WI38 (cell line): ENCODE results near the gene SIDT1.

Source experiments
- H3K4me3 ChIP-seq: 2 replicates; pipeline ENCODE4 v1.5.1; 2011; ENCODE audit warnings: low read depth, mild to moderate bottlenecking, control low read depth, low read length
- CTCF ChIP-seq: IDR thresholded peaks from 2 replicates; pipeline ENCODE4 v1.5.1; 2012; ENCODE audit warnings: low read depth, mild to moderate bottlenecking, control low read depth, low read length

The SIDT1 gene

GRCh38 chr3:113659996-113660395, 127.6 kb downstream of the SIDT1 start:
- no peak overlapping the region for H3K4me3 ChIP-seq
- TF ChIP-seq CTCF: no peak

DNA sequence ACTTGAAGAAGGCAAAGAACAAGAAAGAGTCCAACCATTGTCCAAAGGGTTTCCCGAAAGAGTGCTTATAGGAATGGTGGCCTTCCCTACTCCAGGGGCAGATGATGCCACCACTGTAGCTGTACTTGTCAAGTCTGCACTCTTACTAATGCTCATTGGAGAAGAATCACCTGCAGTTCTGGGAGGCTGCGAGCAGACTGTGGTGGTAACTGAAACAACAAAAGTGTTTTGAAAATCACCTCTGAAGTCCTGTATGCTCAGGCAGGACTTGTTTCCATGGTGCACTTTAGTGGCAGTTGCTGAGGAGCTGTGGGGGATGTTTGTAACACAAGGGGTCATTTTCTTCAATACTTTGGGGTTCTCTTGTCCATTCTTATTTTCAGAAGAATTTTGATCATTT, 128.1 kb downstream of the SIDT1 start:
- H3K4me3 ChIP-seq: no peak overlapping the region
- TF ChIP-seq CTCF: no peak

GRCh38 chr3:113660896-113661295, 128.5 kb downstream of the SIDT1 start:
- no peak overlapping the region for H3K4me3 ChIP-seq
- no peak for TF ChIP-seq CTCF

DNA sequence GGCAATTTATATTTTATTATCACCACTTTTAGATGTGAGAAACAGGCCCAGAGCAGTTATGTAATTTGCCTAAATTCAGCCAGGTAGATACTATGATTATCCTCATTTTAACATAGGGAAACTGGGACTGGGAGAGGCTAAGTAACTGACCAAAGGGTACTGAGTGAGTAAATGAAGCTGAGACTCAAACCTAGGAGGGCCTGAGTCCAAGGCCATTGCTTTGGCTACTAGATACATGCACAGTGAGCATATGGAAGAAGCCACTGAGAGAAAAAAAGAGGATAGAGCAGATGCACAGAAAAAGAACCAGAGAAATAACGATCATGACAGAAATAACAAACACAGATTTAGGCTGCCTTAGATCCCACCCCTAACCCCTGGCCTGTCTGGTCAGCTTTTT, 130.5 kb downstream of the SIDT1 start:
- no peak for TF ChIP-seq CTCF
- H3K4me3 ChIP-seq: no peak overlapping the region

DNA sequence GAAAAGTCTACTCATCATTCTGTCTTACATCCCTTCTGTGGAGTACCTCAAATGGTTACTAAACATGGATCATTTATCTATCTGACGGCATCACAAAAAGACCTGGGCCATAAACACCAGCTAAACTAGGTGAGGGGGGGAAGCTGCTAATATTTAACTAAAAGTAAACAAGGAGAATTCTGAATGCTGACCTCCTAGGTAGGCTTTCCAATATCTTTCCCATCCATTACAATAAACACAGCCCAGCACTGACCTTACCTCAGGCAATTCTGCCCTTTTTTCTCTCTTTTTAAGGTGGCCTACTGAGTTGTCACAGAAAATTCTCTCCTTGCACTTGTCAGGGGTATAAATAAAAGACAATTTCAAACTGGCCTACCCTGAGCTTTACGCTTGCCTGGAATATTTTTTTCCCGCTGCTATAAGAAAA, 131.0 kb downstream of the SIDT1 start:
- TF ChIP-seq CTCF: no peak

GRCh38 chr3:113663761-113664160, 131.4 kb downstream of the SIDT1 start:
- no peak for TF ChIP-seq CTCF
- no peak overlapping the region for H3K4me3 ChIP-seq

More for the DNA sequence above, 131.0 kb downstream of the SIDT1 start:
- no peak overlapping the region for H3K4me3 ChIP-seq

GRCh38 chr3:113664523-113665094, 132.3 kb downstream of the SIDT1 start:
- H3K4me3 ChIP-seq: no peak overlapping the region
- TF ChIP-seq CTCF: no peak
